CD14-positive monocyte (primary cell): ENCODE measurements around the gene TBC1D25. TPM values are rescaled to one million over a fixed set of nuclear protein-coding genes. Genes with fewer than 3 reads are reported as not detected.

ENCODE experiments used
- DNase-seq, 3 donors: peaks; one replicate each; pipeline ENCODE4 v3.0.0-alpha.2; 2011 to 2022
- H2AFZ ChIP-seq: 2 replicates; pipeline ENCODE4 v1.6.0; 2012; ENCODE audit warnings: mild to moderate bottlenecking, low read depth, low read length, inconsistent platforms; ENCODE audit not compliant: insufficient read depth, poor library complexity, severe bottlenecking
- H3K27ac ChIP-seq, 2 donors: 1 replicate in 1 of 2; 2 replicates in 1 of 2; pipeline ENCODE4 v1.5.1; 2012 to 2013; ENCODE audit warnings: low read length in 2 of 2, control low read depth in 1 of 2, inconsistent platforms in 1 of 2, low read depth in 1 of 2, mild to moderate bottlenecking in 1 of 2
- H3K27me3 ChIP-seq, 2 donors: one replicate each; pipeline versions ENCODE4 v1.6.0 to v1.6.1; 2011 to 2013; ENCODE audit warnings: low read length in 2 of 2; ENCODE audit not compliant: control insufficient read depth in 2 of 2, insufficient read depth in 2 of 2
- H3K36me3 ChIP-seq, 2 donors: replicated peaks in 1 of 2; 1 replicate in 1 of 2; 2 replicates in 1 of 2; pipeline versions ENCODE4 v1.5.1 to v1.6.1; 2012 to 2013; ENCODE audit warnings: low read length in 2 of 2, control low read depth in 1 of 2, inconsistent platforms in 1 of 2, mild to moderate bottlenecking in 1 of 2; ENCODE audit not compliant: insufficient read depth in 2 of 2, control insufficient read depth in 1 of 2
- H3K4me1 ChIP-seq, 2 donors: 1 replicate in 1 of 2; 2 replicates in 1 of 2; pipeline versions ENCODE4 v1.5.1 to v1.6.1; 2012 to 2013; ENCODE audit warnings: low read length in 2 of 2, control low read depth in 1 of 2, inconsistent platforms in 1 of 2, mild to moderate bottlenecking in 1 of 2, moderate library complexity in 1 of 2; ENCODE audit not compliant: insufficient read depth in 2 of 2, control insufficient read depth in 1 of 2
- H3K4me2 ChIP-seq: replicated peaks from 2 replicates; pipeline ENCODE3; 2012; ENCODE audit warnings: low read length, moderate library complexity, mild to moderate bottlenecking; ENCODE audit not compliant: poor library complexity, severe bottlenecking; ENCODE audit errors: extremely low read depth
- H3K4me3 ChIP-seq, 3 experiments: fragments of 200-600 bp in 1 of 3; sonication (generic) in 1 of 3; replicated peaks in 1 of 3; 1 replicate in 2 of 3; 2 replicates in 1 of 3; pipeline ENCODE4 v1.5.1; 2011 to 2013; ENCODE audit warnings: low read length in 3 of 3, mild to moderate bottlenecking in 3 of 3, control low read depth in 2 of 3, low read depth in 2 of 3, inconsistent platforms in 1 of 3, moderate library complexity in 1 of 3
- H3K79me2 ChIP-seq: 2 replicates; pipeline ENCODE4 v1.6.0; 2012; ENCODE audit warnings: mild to moderate bottlenecking, control low read depth, inconsistent platforms, low read length, moderate library complexity; ENCODE audit not compliant: insufficient read depth
- H3K9ac ChIP-seq: 2 replicates; pipeline ENCODE4 v1.6.0; 2017; ENCODE audit warnings: low read length, mild to moderate bottlenecking; ENCODE audit not compliant: insufficient read depth, poor library complexity, severe bottlenecking
- H3K9me3 ChIP-seq, 2 donors: replicated peaks in 1 of 2; 1 replicate in 1 of 2; 2 replicates in 1 of 2; pipeline versions ENCODE4 v1.5.1 to v1.6.1; 2012 to 2013; ENCODE audit warnings: low read length in 2 of 2, control low read depth in 1 of 2; ENCODE audit not compliant: control insufficient read depth in 1 of 2, insufficient read depth in 1 of 2
- H4K20me1 ChIP-seq: 2 replicates; pipeline ENCODE4 v1.6.0; 2012; ENCODE audit warnings: mild to moderate bottlenecking, low read length, control low read depth, moderate library complexity; ENCODE audit not compliant: insufficient read depth
- H3K27ac Mint-ChIP-seq, 7 donors: one replicate each; pipeline ENCODE4 v1.8.0; 2020; ENCODE audit warnings: mild to moderate bottlenecking in 7 of 7, mixed read lengths in 7 of 7, moderate library complexity in 6 of 7, inconsistent platforms in 2 of 7
- H3K27me3 Mint-ChIP-seq, 3 donors: one replicate each; pipeline ENCODE4 v1.8.0; 2021 to 2022; ENCODE audit warnings: low read depth in 3 of 3, mild to moderate bottlenecking in 3 of 3, mixed read lengths in 3 of 3, moderate library complexity in 3 of 3, inconsistent platforms in 1 of 3
- H3K36me3 Mint-ChIP-seq, 2 donors: one replicate each; pipeline ENCODE4 v1.8.0; 2020; ENCODE audit warnings: mixed read lengths in 2 of 2, inconsistent platforms in 1 of 2, mild to moderate bottlenecking in 1 of 2
- H3K4me1 Mint-ChIP-seq: one replicate; pipeline ENCODE4 v1.8.0; 2020; ENCODE audit warnings: mild to moderate bottlenecking, mixed read lengths
- H3K4me3 Mint-ChIP-seq, 2 donors: one replicate each; pipeline ENCODE4 v1.8.0; 2020; ENCODE audit warnings: mild to moderate bottlenecking in 2 of 2, mixed read lengths in 2 of 2, moderate library complexity in 1 of 2
- H3K9me3 Mint-ChIP-seq, 7 donors: one replicate each; pipeline ENCODE4 v1.8.0; 2020 to 2022; ENCODE audit warnings: mixed read lengths in 7 of 7, mild to moderate bottlenecking in 6 of 7, moderate library complexity in 6 of 7, inconsistent platforms in 2 of 7
- WGBS: methylation state at CpG from one replicate; pipeline ENCODE4 v1.1.5; 2013; ENCODE audit warnings: missing lambda C conversion rate; ENCODE audit not compliant: insufficient coverage; 5-methylcytosine and 5-hydroxymethylcytosine counted together
- intact Hi-C, 2 donors: fragments of 100-400 bp; cut with micrococcal nuclease; formaldehyde crosslinking; loops; one replicate each; pipeline versions ENCODE4 v1.15.0 to v1.15.1; 2023
- polyA plus RNA-seq, 3 donors: library from polyadenylated mRNA; depleted of rRNA in 1 of 3; unstranded in 2 of 3; stranded (reverse) in 1 of 3; fragments of 300-500 nt in 2 of 3; fragments of >200 nt in 1 of 3; fragmentation: Illumina TruSeq in 2 of 3; gene quantifications; 1 replicate in 2 of 3; 2 replicates in 1 of 3; pipeline ENCODE4 v1.2.3, GENCODE V29; 2012 to 2021
- TF ChIP-seq, protein P1 (sequence below): fragments of 200-600 bp; IDR thresholded peaks from one replicate; pipeline ENCODE4 v1.8.0; 2022; ENCODE audit warnings: antibody characterized with exemption, mild to moderate bottlenecking

Gene TBC1D25
- polyA plus RNA-seq, 3 donors = 5.7 to 16.9 (median 6.6) TPM

DNA sequence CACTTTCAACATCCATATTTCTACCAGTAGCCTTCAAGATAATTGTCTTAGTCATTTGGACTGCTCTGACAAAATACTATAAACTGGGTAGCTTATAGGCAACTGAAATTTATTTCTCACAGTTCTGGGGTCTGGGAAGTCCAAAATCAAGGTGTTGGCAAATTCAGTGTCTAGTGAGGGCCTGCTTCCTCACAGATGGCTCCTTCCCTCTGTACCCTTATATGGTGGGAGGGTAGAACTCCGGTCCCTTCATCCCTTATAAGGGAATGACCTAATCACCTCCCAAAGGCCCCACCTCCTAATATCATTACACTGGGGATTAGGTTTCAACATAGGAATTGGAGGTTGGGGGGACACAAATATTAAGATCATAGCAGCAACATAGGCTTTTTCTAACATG, 7.4 kb upstream of the TBC1D25 start:
- Histone ChIP-seq H4K20me1 (no peaks in the 10 kb centered on the region), H3K9me3 (no peaks in the 10 kb centered on the region), H3K79me2 (no peaks in the 10 kb centered on the region), H2AFZ (no peak overlapping the region), H3K4me3 (no peak overlapping the region), H3K4me2 (no peak overlapping the region), H3K4me1 (peaks cover 5 to 11% of the 10 kb centered on the region in 2 donors), H3K36me3 (peaks cover 7 to 18% of the 10 kb centered on the region in 2 donors), H3K27me3 (no peaks in the 10 kb centered on the region), H3K27ac (peak overlapping the region in 1 of 2 donors; percentile 65), H3K9ac (no peak overlapping the region)
- peak in 2 of 3 donors; percentile 10 to 13 for DNase-seq
- Mint-ChIP-seq H3K27me3 (peaks cover 0 to 2% (median 1%) of the 10 kb centered on the region in 3 donors), H3K9me3 (peaks cover 0 to 7% (median 0%) of the 10 kb centered on the region in 7 donors), H3K4me1 (peaks cover 19% of the 10 kb centered on the region), H3K36me3 (peaks cover 10 to 16% of the 10 kb centered on the region in 2 donors), H3K4me3 (no peak overlapping the region), H3K27ac (peak overlapping the region; percentile 36 to 91 (median 46))
- TF ChIP-seq, protein P1, sequence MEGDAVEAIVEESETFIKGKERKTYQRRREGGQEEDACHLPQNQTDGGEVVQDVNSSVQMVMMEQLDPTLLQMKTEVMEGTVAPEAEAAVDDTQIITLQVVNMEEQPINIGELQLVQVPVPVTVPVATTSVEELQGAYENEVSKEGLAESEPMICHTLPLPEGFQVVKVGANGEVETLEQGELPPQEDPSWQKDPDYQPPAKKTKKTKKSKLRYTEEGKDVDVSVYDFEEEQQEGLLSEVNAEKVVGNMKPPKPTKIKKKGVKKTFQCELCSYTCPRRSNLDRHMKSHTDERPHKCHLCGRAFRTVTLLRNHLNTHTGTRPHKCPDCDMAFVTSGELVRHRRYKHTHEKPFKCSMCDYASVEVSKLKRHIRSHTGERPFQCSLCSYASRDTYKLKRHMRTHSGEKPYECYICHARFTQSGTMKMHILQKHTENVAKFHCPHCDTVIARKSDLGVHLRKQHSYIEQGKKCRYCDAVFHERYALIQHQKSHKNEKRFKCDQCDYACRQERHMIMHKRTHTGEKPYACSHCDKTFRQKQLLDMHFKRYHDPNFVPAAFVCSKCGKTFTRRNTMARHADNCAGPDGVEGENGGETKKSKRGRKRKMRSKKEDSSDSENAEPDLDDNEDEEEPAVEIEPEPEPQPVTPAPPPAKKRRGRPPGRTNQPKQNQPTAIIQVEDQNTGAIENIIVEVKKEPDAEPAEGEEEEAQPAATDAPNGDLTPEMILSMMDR = no peak
- intact Hi-C loops = no loop called here
- WGBS = no CpG with 5 or more reads among the region's 1 CpG

- Histone ChIP-seq H3K4me1 (peaks cover 9 to 20% of the 10 kb centered on the region in 2 donors), H3K4me3 (no peak overlapping the region), H3K9ac (no peak overlapping the region), H4K20me1 (no peaks in the 10 kb centered on the region), H2AFZ (no peak overlapping the region), H3K27ac (no peak overlapping the region), H3K9me3 (no peaks in the 10 kb centered on the region), H3K36me3 (peaks cover 2 to 8% of the 10 kb centered on the region in 2 donors), H3K27me3 (no peaks in the 10 kb centered on the region), H3K4me2 (no peak overlapping the region), H3K79me2 (no peaks in the 10 kb centered on the region)
- DNase-seq = no peak
- H3K36me3 Mint-ChIP-seq = peaks cover 7% of the 10 kb centered on the region in 2 donors
- intact Hi-C loops = no loop called here
- TF ChIP-seq, protein P1 = no peak
- peaks cover 24% of the 10 kb centered on the region for H3K4me1 Mint-ChIP-seq
- peaks cover 0 to 1% (median 0%) of the 10 kb centered on the region in 3 donors for H3K27me3 Mint-ChIP-seq
- H3K27ac Mint-ChIP-seq = no peak overlapping the region
- H3K4me3 Mint-ChIP-seq = no peak overlapping the region
- H3K9me3 Mint-ChIP-seq = peaks cover 0 to 7% (median 0%) of the 10 kb centered on the region in 7 donors
- WGBS = 88% methylated on average over 2 of the region's 3 CpGs
Measured at GRCh38 chrX:48533165-48533564, 6.3 kb upstream of the TBC1D25 start.
